GM12872 (cell line): Measurements from ENCODE around the gene TENM4.

Source experiments
- CTCF ChIP-seq: IDR thresholded peaks from 3 replicates; pipeline ENCODE4 v1.5.1; 2011; ENCODE audit warnings: low read depth, mild to moderate bottlenecking, low read length, moderate library complexity; ENCODE audit not compliant: insufficient read depth

TENM4 gene

GRCh38 chr11:78715639-78716311 lies 725.1 kb downstream of the TENM4 start:
- peak; percentile 88 for TF ChIP-seq CTCF

GRCh38 chr11:78714539-78714938 lies 726.3 kb downstream of the TENM4 start:
- TF ChIP-seq CTCF: no peak

- TF ChIP-seq CTCF: no peak
These were observed 729.1 kb downstream of the TENM4 start for GRCh38 chr11:78711735-78712134.

GRCh38 chr11:78710417-78710816 lies 730.4 kb downstream of the TENM4 start:
- TF ChIP-seq CTCF: no peak

GRCh38 chr11:78708388-78708787 lies 732.4 kb downstream of the TENM4 start:
- TF ChIP-seq CTCF: no peak

- no peak for TF ChIP-seq CTCF
These were observed 734.3 kb downstream of the TENM4 start for GRCh38 chr11:78706551-78706950.

- TF ChIP-seq CTCF: no peak
These were observed 736.0 kb downstream of the TENM4 start for GRCh38 chr11:78704811-78705210.

- TF ChIP-seq CTCF: no peak
These were observed 741.2 kb downstream of the TENM4 start for GRCh38 chr11:78699609-78700135.
